Ovary (tissue), 9 donors: Measurements from ENCODE around the gene NENF. TPM values are rescaled to one million over a fixed set of nuclear protein-coding genes. Genes with fewer than 3 reads are reported as not detected.

ENCODE experiments used
- DNase-seq, 5 donors: peaks; one replicate each; pipeline ENCODE4 v3.0.0-alpha.2; 2019 to 2020
- H3K27ac ChIP-seq, 2 donors: fragments of 200-600 bp; one replicate each; pipeline versions ENCODE4 v1.5.1 to v1.8.0; 2019 to 2022
- H3K27me3 ChIP-seq: fragments of 200-600 bp; one replicate; pipeline ENCODE4 v1.8.0; 2022
- H3K36me3 ChIP-seq: fragments of 200-600 bp; sonication (generic); one replicate; pipeline ENCODE4 v1.5.1; 2019
- H3K4me1 ChIP-seq: one replicate; pipeline ENCODE4 v1.8.1; 2013; ENCODE audit warnings: mild to moderate bottlenecking, moderate library complexity; ENCODE audit not compliant: insufficient read depth
- H3K4me3 ChIP-seq: fragments of 200-600 bp; sonication (generic); one replicate; pipeline ENCODE4 v1.5.1; 2017
- H3K9me3 ChIP-seq, 2 donors: fragments of 200-600 bp in 1 of 2; sonication (generic) in 1 of 2; one replicate each; pipeline versions ENCODE4 v1.5.1 to v1.8.1; 2013 to 2019; ENCODE audit warnings: mild to moderate bottlenecking in 1 of 2, moderate library complexity in 1 of 2
- EP300 ChIP-seq: sonication (generic); formaldehyde crosslinking; IDR thresholded peaks from one replicate; pipeline ENCODE4 v1.6.1; 2017; ENCODE audit warnings: antibody characterized with exemption
- POLR2A ChIP-seq: fragments of 450-650 bp; IDR thresholded peaks from one replicate; pipeline ENCODE4 v1.6.1; 2017; ENCODE audit warnings: antibody characterized with exemption, mild to moderate bottlenecking, moderate library complexity
- WGBS, 3 donors: extraction: QIAGEN DNeasy Blood & Tissue Kit in 1 of 3; methylation state at CpG; one replicate each; pipeline versions ENCODE4 v1.1.5 to v1.1.7; 2013 to 2017; 5-methylcytosine and 5-hydroxymethylcytosine counted together
- intact Hi-C, 4 donors: fragments of 100-400 bp; cut with DNase I; formaldehyde crosslinking; loops; one replicate each; pipeline versions ENCODE4 v1.11.0 to v1.15.1; 2022 to 2023
- polyA plus RNA-seq, 2 donors: library from polyadenylated mRNA; stranded (reverse); fragments of 200-250 nt in 1 of 2; fragments of 350-450 nt in 1 of 2; fragmentation: Illumina TruSeq in 1 of 2; extraction: RNeasy Lipid Tissue Mini Kit (QIAGEN cat#74804) in 1 of 2; gene quantifications; one replicate each; pipeline ENCODE4 v1.2.3, GENCODE V29; 2013 to 2014
- total RNA-seq, 7 donors: library from RNA; depleted of rRNA in 2 of 7; stranded (reverse); fragments of >200 nt in 2 of 7; fragmentation: NEBNext Ultra II Directional in 3 of 7; extraction: Animal tissue kit (Norgen Biotek cat#: 25700) in 3 of 7; gene quantifications; one replicate each; pipeline versions ENCODE4 v1.1.0 to v1.2.4, GENCODE V29; 2016 to 2023
- TF ChIP-seq, protein P1 (sequence below), 3 donors: fragments of 450-650 bp in 2 of 3; fragments of 200-600 bp in 1 of 3; IDR thresholded peaks; one replicate each; pipeline versions ENCODE4 v1.5.1 to v1.8.0; 2016 to 2022; ENCODE audit warnings: antibody characterized with exemption in 3 of 3, mild to moderate bottlenecking in 1 of 3
- donor health status: DM: no; HTN: no; CAD: no; lungs with moderate emphysema.
- donor health status: DM: no; HTN: no; CAD: no.
- donor health status: Bipolar disorder and iron deficiency.
- donor health status: DM: yes; HTN: yes; CAD: no.
- donor health status: DM: no; HTN: no; CAD: no.
- donor health status: DM: yes; HTN: yes; CAD: no.

NENF gene
- total and polyA plus RNA-seq, 9 donors = 84.7 to 192 (median 102) TPM

DNA sequence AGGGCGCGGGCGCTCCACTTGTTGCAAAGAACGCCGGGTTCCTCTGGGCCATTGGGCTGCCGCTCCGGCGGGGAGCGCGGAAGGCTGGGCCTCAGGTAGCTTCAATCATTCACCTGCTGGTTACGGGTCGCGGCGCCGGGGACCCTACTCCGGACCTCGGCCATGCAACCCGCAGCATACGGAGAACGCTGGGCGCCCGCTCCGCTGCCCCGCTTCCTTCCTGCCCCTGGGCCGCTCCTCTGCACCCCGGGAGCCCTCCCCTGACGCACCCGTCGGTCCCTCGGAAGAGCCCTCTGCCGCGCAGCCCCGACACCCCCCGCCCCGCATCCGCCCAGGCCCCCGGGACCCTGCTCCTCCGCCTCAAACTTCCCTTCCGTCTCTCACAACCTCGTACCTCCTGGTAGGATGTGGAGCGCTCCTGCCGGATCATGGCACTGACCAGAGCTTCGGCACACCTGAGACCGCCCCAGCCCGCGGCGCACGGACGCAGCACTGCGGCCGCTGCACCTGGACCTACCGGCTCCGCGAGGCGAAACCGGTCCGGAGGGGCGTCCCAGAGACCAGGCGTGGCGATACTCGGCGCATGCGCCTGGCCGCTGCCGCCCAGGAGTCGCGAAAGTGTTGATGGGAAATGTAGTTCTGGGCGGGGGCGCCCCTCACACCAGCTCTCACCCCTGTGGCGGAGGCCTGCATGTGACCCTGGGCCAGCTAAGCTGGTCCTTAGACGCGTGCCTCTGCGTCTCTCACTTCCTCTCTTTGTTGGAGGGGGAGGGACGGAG lies 18.2 kb upstream of the NENF start, which contains the start of gene PACC1:
Gene PACC1 (minus strand): TSS at position 559 of the 779 bp plus-strand sequence. CDS start 129 bp downstream, at position 430.
- Histone ChIP-seq H3K36me3 (no peaks in the 10 kb centered on the region), H3K27ac (no peak within 1 kb of the TSS), H3K27me3 (no peaks in the 10 kb centered on the region), H3K4me1 (peaks cover 1% of the 10 kb centered on the region), H3K9me3 (no peaks in the 10 kb centered on the region), H3K4me3 (peak within 1 kb of the TSS; percentile 79)
- peak; percentile 81 to 89 (median 86) for DNase-seq
- intact Hi-C loops = no loop called here
- TF ChIP-seq POLR2A (no peak), EP300 (no peak)
- TF ChIP-seq, protein P1, sequence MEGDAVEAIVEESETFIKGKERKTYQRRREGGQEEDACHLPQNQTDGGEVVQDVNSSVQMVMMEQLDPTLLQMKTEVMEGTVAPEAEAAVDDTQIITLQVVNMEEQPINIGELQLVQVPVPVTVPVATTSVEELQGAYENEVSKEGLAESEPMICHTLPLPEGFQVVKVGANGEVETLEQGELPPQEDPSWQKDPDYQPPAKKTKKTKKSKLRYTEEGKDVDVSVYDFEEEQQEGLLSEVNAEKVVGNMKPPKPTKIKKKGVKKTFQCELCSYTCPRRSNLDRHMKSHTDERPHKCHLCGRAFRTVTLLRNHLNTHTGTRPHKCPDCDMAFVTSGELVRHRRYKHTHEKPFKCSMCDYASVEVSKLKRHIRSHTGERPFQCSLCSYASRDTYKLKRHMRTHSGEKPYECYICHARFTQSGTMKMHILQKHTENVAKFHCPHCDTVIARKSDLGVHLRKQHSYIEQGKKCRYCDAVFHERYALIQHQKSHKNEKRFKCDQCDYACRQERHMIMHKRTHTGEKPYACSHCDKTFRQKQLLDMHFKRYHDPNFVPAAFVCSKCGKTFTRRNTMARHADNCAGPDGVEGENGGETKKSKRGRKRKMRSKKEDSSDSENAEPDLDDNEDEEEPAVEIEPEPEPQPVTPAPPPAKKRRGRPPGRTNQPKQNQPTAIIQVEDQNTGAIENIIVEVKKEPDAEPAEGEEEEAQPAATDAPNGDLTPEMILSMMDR (IDR thresholded peaks at IDR 0.05) = no peak
- WGBS, 3 donors = 1% methylated on average over 68 to 74 of the region's 74 CpGs

- TF ChIP-seq EP300 (no peak), POLR2A (no peak)
- TF ChIP-seq, protein P1 (IDR thresholded peaks at IDR 0.05) = no peak
- Histone ChIP-seq H3K36me3 (no peaks in the 10 kb centered on the region), H3K4me1 (peaks cover 1% of the 10 kb centered on the region), H3K9me3 (no peaks in the 10 kb centered on the region), H3K4me3 (peak overlapping the region; percentile 79), H3K27ac (no peak overlapping the region), H3K27me3 (no peaks in the 10 kb centered on the region)
- WGBS, 3 donors = 68 to 72% (median 69%) methylated on average over 13 of the region's 13 CpGs
- intact Hi-C loops = no loop called here
- DNase-seq = no peak
These were observed 17.4 kb upstream of the NENF start for GRCh38 chr1:212415107-212415841.

DNA sequence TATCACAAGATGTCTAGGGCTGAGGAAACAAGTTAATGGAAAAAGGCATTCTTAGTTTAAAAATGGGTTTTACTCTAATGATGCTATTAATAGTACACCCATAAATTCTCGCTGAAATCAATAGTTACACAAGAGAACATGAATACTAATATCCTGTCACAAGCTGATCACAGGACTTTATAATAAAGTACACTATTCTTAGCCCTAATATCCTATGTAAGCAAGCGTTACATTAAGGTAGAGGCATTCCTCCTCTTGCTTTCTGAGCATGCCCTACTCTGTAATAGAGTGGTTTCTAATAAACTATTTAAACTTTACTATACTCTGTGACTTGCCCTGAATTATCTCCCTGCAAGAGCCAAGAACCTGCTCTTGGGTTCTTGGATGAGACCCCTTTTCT lies 11.6 kb upstream of the NENF start:
- Histone ChIP-seq H3K4me3 (no peak overlapping the region), H3K9me3 (no peaks in the 10 kb centered on the region), H3K27ac (no peak overlapping the region), H3K27me3 (no peaks in the 10 kb centered on the region), H3K4me1 (no peaks in the 10 kb centered on the region), H3K36me3 (no peaks in the 10 kb centered on the region)
- no peak for TF ChIP-seq POLR2A
- TF ChIP-seq EP300 = no peak
- TF ChIP-seq, protein P1 (IDR thresholded peaks at IDR 0.05) = no peak
- 83 to 89% (median 86%) methylated on average over 2 of the region's 2 CpGs for WGBS, 3 donors
- no peak for DNase-seq
- intact Hi-C loops = no loop called here

DNA sequence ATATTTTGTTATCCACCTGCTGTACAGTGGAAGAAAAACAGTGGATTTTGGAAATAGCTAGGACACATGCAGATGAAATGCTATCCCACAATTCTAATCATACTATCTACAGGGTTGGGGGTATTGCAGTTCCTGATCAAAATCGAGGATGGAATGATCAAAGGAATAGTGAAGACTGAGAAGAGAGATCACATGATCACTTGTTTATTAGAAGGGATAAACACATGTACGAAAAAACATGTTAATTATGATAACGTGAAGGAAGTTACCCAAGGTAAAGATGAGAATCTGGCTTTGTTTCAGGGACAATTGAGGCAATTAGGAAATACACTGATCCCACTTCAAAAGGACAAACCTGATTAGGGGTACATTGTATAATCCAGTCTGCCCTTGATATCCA lies 8.8 kb upstream of the NENF start:
- Histone ChIP-seq H3K27me3 (no peaks in the 10 kb centered on the region), H3K9me3 (no peaks in the 10 kb centered on the region), H3K36me3 (no peaks in the 10 kb centered on the region), H3K27ac (no peak overlapping the region), H3K4me3 (no peak overlapping the region), H3K4me1 (no peaks in the 10 kb centered on the region)
- WGBS, 3 donors = 58 to 66% (median 63%) methylated on average over 3 of the region's 3 CpGs
- no peak for DNase-seq
- no peak for TF ChIP-seq POLR2A
- intact Hi-C loops = no loop called here
